ENCODE results near the gene ZFP36L1.

- TF ChIP-seq, protein P1, sequence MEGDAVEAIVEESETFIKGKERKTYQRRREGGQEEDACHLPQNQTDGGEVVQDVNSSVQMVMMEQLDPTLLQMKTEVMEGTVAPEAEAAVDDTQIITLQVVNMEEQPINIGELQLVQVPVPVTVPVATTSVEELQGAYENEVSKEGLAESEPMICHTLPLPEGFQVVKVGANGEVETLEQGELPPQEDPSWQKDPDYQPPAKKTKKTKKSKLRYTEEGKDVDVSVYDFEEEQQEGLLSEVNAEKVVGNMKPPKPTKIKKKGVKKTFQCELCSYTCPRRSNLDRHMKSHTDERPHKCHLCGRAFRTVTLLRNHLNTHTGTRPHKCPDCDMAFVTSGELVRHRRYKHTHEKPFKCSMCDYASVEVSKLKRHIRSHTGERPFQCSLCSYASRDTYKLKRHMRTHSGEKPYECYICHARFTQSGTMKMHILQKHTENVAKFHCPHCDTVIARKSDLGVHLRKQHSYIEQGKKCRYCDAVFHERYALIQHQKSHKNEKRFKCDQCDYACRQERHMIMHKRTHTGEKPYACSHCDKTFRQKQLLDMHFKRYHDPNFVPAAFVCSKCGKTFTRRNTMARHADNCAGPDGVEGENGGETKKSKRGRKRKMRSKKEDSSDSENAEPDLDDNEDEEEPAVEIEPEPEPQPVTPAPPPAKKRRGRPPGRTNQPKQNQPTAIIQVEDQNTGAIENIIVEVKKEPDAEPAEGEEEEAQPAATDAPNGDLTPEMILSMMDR (IDR thresholded peaks at IDR 0.05), result no peak
- TF ChIP-seq POLR2A (IDR thresholded peaks at IDR 0.05) (no peak), POLR2AphosphoS5 (IDR thresholded peaks at IDR 0.05) (no peak)
Measured at GRCh38 chr14:68774771-68775613, 17.9 kb downstream of the ZFP36L1 start.
